Tibial nerve (tissue), 4 donors: Measurements from ENCODE around the gene RRP36. TPM values are rescaled to one million over a fixed set of nuclear protein-coding genes. Genes with fewer than 3 reads are reported as not detected.

Source experiments
- DNase-seq, 2 donors: peaks; one replicate each; pipeline ENCODE4 v3.0.0-alpha.2; 2019; ENCODE audit warnings: low spot score in 2 of 2
- H3K27ac ChIP-seq, 4 donors: fragments of 200-600 bp; sonication (generic) in 3 of 4; one replicate each; pipeline ENCODE4 v1.5.1; 2017 to 2019; ENCODE audit warnings: mild to moderate bottlenecking in 1 of 4
- H3K27me3 ChIP-seq, 2 donors: fragments of 200-600 bp; sonication (generic) in 1 of 2; one replicate each; pipeline versions ENCODE4 v1.5.1 to v1.6.0; 2017 to 2019
- H3K36me3 ChIP-seq, 3 donors: fragments of 200-600 bp; sonication (generic); one replicate each; pipeline ENCODE4 v1.5.1; 2018 to 2019
- H3K4me1 ChIP-seq, 4 donors: fragments of 200-600 bp; sonication (generic) in 3 of 4; one replicate each; pipeline ENCODE4 v1.5.1; 2017 to 2019
- H3K4me3 ChIP-seq, 4 donors: fragments of 200-600 bp; sonication (generic) in 3 of 4; one replicate each; pipeline ENCODE4 v1.5.1; 2017 to 2019; ENCODE audit warnings: mild to moderate bottlenecking in 1 of 4, moderate library complexity in 1 of 4
- H3K9me3 ChIP-seq, 4 donors: fragments of 200-600 bp; sonication (generic) in 3 of 4; one replicate each; pipeline ENCODE4 v1.5.1; 2017 to 2019
- EP300 ChIP-seq, 2 donors: sonication (generic); formaldehyde crosslinking; IDR thresholded peaks; one replicate each; pipeline ENCODE4 v1.6.1; 2017; ENCODE audit warnings: antibody characterized with exemption in 2 of 2, mild to moderate bottlenecking in 1 of 2
- POLR2A ChIP-seq, 2 donors: fragments of 450-650 bp; IDR thresholded peaks; one replicate each; pipeline ENCODE4 v1.6.1; 2017; ENCODE audit warnings: antibody characterized with exemption in 2 of 2, mild to moderate bottlenecking in 2 of 2, moderate library complexity in 2 of 2
- WGBS, 2 donors: methylation state at CpG; one replicate each; pipeline ENCODE4 v1.1.5; 2018; 5-methylcytosine and 5-hydroxymethylcytosine counted together
- total RNA-seq, 4 donors: library from RNA; depleted of rRNA; stranded (reverse); fragments of >200 nt; gene quantifications; one replicate each; pipeline ENCODE4 v1.1.0, GENCODE V29; 2016
- TF ChIP-seq, protein P1 (sequence below), 5 experiments: fragments of 200-600 bp in 3 of 5; fragments of 450-650 bp in 2 of 5; sonication (generic) in 3 of 5; IDR thresholded peaks; one replicate each; pipeline ENCODE4 v1.5.1; 2016 to 2019; ENCODE audit warnings: antibody characterized with exemption in 5 of 5, mild to moderate bottlenecking in 3 of 5, moderate library complexity in 2 of 5

The RRP36 gene
- total RNA-seq, 4 donors from 2014 or later = 39.1 to 96.3 (median 52.8) TPM

DNA sequence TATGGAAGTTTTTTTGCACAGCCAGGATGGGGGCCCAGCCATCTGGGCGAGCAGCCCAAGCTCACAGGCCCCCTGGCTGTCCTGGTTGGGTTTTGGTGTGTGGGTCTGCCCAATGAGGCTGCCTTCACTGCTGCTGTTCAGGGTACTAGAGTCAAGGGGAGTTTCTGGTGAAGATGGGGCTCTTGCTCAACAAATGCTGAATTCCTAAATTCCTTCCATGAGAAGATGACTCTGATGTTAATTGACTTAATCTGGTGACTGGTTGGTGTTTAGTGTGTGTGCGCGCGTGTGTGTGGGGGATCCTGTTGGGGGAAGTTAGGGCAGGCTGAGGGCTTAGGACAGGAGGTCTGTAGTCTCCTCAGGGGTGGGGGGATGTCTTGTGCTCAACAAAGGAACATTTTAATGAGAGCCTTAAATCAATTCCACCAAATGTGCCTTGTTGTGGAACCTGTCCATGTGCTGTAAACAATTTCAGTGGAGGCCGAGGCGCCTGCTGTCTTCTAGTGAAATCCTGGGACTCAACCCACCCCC is 56.6 kb downstream of the RRP36 start:
- Histone ChIP-seq H3K4me1 (peaks cover 0 to 20% (median 3%) of the 10 kb centered on the region in 4 donors), H3K36me3 (peaks cover 0 to 23% (median 0%) of the 10 kb centered on the region in 3 donors), H3K9me3 (no peaks in the 10 kb centered on the region), H3K27me3 (peaks cover 0 to 27% of the 10 kb centered on the region in 2 donors), H3K27ac (no peak overlapping the region), H3K4me3 (no peak overlapping the region)
- 93 to 94% methylated on average over 6 of the region's 6 CpGs for WGBS, 2 donors
- no peak for DNase-seq
- TF ChIP-seq EP300 (IDR thresholded peaks at IDR 0.05) (no peak), POLR2A (IDR thresholded peaks at IDR 0.05) (no peak)
- TF ChIP-seq, protein P1, sequence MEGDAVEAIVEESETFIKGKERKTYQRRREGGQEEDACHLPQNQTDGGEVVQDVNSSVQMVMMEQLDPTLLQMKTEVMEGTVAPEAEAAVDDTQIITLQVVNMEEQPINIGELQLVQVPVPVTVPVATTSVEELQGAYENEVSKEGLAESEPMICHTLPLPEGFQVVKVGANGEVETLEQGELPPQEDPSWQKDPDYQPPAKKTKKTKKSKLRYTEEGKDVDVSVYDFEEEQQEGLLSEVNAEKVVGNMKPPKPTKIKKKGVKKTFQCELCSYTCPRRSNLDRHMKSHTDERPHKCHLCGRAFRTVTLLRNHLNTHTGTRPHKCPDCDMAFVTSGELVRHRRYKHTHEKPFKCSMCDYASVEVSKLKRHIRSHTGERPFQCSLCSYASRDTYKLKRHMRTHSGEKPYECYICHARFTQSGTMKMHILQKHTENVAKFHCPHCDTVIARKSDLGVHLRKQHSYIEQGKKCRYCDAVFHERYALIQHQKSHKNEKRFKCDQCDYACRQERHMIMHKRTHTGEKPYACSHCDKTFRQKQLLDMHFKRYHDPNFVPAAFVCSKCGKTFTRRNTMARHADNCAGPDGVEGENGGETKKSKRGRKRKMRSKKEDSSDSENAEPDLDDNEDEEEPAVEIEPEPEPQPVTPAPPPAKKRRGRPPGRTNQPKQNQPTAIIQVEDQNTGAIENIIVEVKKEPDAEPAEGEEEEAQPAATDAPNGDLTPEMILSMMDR (IDR thresholded peaks at IDR 0.05) = no peak

DNA sequence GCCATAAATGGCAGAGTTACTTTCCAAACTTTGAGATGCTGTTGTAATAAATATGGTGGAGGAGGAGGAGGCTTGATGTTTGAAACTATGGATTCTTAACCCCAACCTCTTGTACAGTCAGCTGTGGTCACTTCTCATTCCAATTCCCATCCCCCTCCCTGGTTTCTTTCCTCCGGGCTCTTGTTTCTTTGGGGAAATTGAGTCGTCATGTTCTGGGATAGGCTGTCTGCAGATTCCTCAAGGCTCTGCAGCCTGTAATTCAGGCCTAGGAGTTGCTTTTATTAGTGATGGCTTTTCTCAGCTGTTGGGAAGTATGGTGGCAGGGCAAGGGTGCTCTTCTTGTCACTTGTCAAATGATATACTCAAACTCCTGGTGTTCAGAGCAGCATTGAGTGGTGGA is 57.3 kb downstream of the RRP36 start:
- 69 to 91% methylated on average over 2 of the region's 2 CpGs for WGBS, 2 donors
- peaks cover 0 to 17% (median 0%) of the 10 kb centered on the region in 3 donors for H3K36me3 ChIP-seq
- H3K27me3 ChIP-seq = peaks cover 0 to 27% of the 10 kb centered on the region in 2 donors
- TF ChIP-seq POLR2A (IDR thresholded peaks at IDR 0.05) = no peak
- TF ChIP-seq EP300 (IDR thresholded peaks at IDR 0.05) = no peak
- TF ChIP-seq, protein P1 (IDR thresholded peaks at IDR 0.05) = no peak
- H3K27ac ChIP-seq = no peak overlapping the region
- DNase-seq = no peak
- H3K4me3 ChIP-seq = no peak overlapping the region
- H3K9me3 ChIP-seq = no peaks in the 10 kb centered on the region
- H3K4me1 ChIP-seq = peaks cover 0 to 20% (median 3%) of the 10 kb centered on the region in 4 donors

Other genes starting within 250 kb of the RRP36 start
- 10 to 100 TPM; 17.1 to 25.1 (median 23.2) TPM for gene BICRAL, start 239.6 kb upstream of the RRP36 start, total RNA-seq
- gene RPL7L1, start 142.0 kb upstream of the RRP36 start, total RNA-seq = 10 to 100 TPM; 59.0 to 89.2 (median 83.7) TPM
- gene PTCRA, start 105.6 kb upstream of the RRP36 start, total RNA-seq = not detected
- gene CNPY3, start 92.1 kb upstream of the RRP36 start, total RNA-seq = 10 to 100 TPM; 42.6 to 50.3 (median 47.1) TPM
- 1 to 10 TPM in 3 of 4 donors, not detected in 1; 2.0 to 3.1 (median 2.1) TPM for gene GNMT, start 60.9 kb upstream of the RRP36 start, total RNA-seq
- gene PEX6, start 42.4 kb upstream of the RRP36 start, total RNA-seq = 10 to 100 TPM; 20.3 to 32.8 (median 27.3) TPM
- 10 to 100 TPM; 25.8 to 54.6 (median 48.3) TPM for gene PPP2R5D, start 37.1 kb upstream of the RRP36 start, total RNA-seq
- gene MEA1, start 7.7 kb upstream of the RRP36 start, total RNA-seq = 10 to 100 TPM; 41.8 to 91.6 (median 67.4) TPM
- 10 to 100 TPM; 74.1 to 98.3 (median 86.5) TPM for gene KLHDC3, start 7.4 kb upstream of the RRP36 start, total RNA-seq
- gene CUL7, start 32.2 kb downstream of the RRP36 start, total RNA-seq = 10 to 100 TPM; 16.3 to 21.0 (median 17.9) TPM
- 10 to 100 TPM in 2 of 4 donors, 1 to 10 TPM in 2; 8.4 to 17.3 (median 11.6) TPM for gene MRPL2, start 37.8 kb downstream of the RRP36 start, total RNA-seq
- 10 to 100 TPM; 21.6 to 32.9 (median 23.8) TPM for gene KLC4, start 38.0 kb downstream of the RRP36 start, total RNA-seq
- 1 to 10 TPM; 1.5 to 5.5 (median 3.9) TPM for gene PTK7, start 54.7 kb downstream of the RRP36 start, total RNA-seq
- 10 to 100 TPM; 28.4 to 49.8 (median 35.3) TPM for gene SRF, start 149.6 kb downstream of the RRP36 start, total RNA-seq
- gene CUL9, start 160.6 kb downstream of the RRP36 start, total RNA-seq = 10 to 100 TPM; 47.9 to 76.2 (median 49.3) TPM
- 100 to 1,000 TPM in 2 of 4 donors, 10 to 100 TPM in 2; 61.8 to 114 (median 101) TPM for gene DNPH1, start 207.9 kb downstream of the RRP36 start, total RNA-seq
- not detected for gene TTBK1, start 221.9 kb downstream of the RRP36 start, total RNA-seq